Kidney epithelial cell (primary cell): ENCODE data around the gene KLF11. TPM values are rescaled to one million over a fixed set of nuclear protein-coding genes. Genes with fewer than 3 reads are reported as not detected.
"Not testable (repeated sequence)": the region's sequence is repeated elsewhere in the genome, so short reads cannot be mapped to it uniquely, and the experiment has no call there.

Experiments
- DNase-seq: peaks from one replicate; pipeline ENCODE4 v3.0.0-alpha.2; 2010; ENCODE audit warnings: low read depth
- H3K27me3 ChIP-seq: 2 replicates; pipeline ENCODE4 v1.6.0; 2011; ENCODE audit warnings: low read length; ENCODE audit not compliant: control insufficient read depth, insufficient read depth
- H3K36me3 ChIP-seq: 2 replicates; pipeline ENCODE4 v1.5.1; 2011; ENCODE audit warnings: low read length; ENCODE audit not compliant: control insufficient read depth, insufficient read depth
- H3K4me3 ChIP-seq: 2 replicates; pipeline ENCODE4 v1.5.1; 2011; ENCODE audit warnings: low read depth, mild to moderate bottlenecking, control low read depth, low read length
- CTCF ChIP-seq: IDR thresholded peaks from 2 replicates; pipeline ENCODE4 v1.5.1; 2011; ENCODE audit warnings: mild to moderate bottlenecking, moderate library complexity, low read length, control low read depth, inconsistent platforms; ENCODE audit not compliant: insufficient read depth, poor library complexity, severe bottlenecking
- total RNA-seq: library from RNA; depleted of rRNA; stranded (reverse); fragments of >200 nt; gene quantifications from 2 replicates; pipeline ENCODE4 v1.2.3, GENCODE V29; 2015

KLF11 gene
- total RNA-seq, 1 donor from 2014 or later = 15.4 TPM

- Histone ChIP-seq H3K4me3 (no peak overlapping the region), H3K27me3 (no peaks in the 10 kb centered on the region), H3K36me3 (no peaks in the 10 kb centered on the region)
- TF ChIP-seq CTCF = no peak
- DNase-seq = no peak
These were observed 35.9 kb upstream of the KLF11 start for GRCh38 chr2:10007435-10007834.

- Histone ChIP-seq H3K27me3 (no peaks in the 10 kb centered on the region), H3K36me3 (no peaks in the 10 kb centered on the region), H3K4me3 (no peak overlapping the region)
- DNase-seq = no peak
- TF ChIP-seq CTCF = no peak
These were observed 35.2 kb upstream of the KLF11 start for GRCh38 chr2:10007921-10008808.

DNA sequence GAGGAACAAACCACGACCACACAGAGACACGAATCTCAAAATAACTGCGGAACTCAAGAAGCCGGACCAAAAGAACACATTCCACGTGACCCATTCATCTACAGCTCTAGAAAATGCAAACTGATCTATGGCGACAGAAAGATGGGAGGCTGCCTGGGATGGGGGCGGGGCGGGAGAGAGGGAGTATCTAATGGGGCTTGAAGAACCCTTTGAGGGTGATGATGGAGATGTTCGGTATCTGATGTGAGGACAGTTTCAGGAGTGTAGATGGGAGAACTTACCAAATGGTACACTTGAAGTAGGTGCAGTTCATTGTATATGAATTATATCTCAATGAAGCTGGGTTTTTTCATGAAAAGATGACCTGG, 34.6 kb upstream of the KLF11 start:
- no peak for TF ChIP-seq CTCF
- H3K36me3 ChIP-seq = no peaks in the 10 kb centered on the region
- H3K4me3 ChIP-seq = no peak overlapping the region
- H3K27me3 ChIP-seq = no peaks in the 10 kb centered on the region
- no peak for DNase-seq

- H3K4me3 ChIP-seq = no peak overlapping the region
- no peak for TF ChIP-seq CTCF
- DNase-seq = no peak
- H3K36me3 ChIP-seq = no peaks in the 10 kb centered on the region
- no peaks in the 10 kb centered on the region for H3K27me3 ChIP-seq
These were observed 34.0 kb upstream of the KLF11 start for GRCh38 chr2:10009271-10009810.

- no peak for DNase-seq
- H3K4me3 ChIP-seq = no peak overlapping the region
- no peaks in the 10 kb centered on the region for H3K27me3 ChIP-seq
- no peaks in the 10 kb centered on the region for H3K36me3 ChIP-seq
- no peak for TF ChIP-seq CTCF
These were observed 33.3 kb upstream of the KLF11 start for GRCh38 chr2:10009811-10010781.

DNA sequence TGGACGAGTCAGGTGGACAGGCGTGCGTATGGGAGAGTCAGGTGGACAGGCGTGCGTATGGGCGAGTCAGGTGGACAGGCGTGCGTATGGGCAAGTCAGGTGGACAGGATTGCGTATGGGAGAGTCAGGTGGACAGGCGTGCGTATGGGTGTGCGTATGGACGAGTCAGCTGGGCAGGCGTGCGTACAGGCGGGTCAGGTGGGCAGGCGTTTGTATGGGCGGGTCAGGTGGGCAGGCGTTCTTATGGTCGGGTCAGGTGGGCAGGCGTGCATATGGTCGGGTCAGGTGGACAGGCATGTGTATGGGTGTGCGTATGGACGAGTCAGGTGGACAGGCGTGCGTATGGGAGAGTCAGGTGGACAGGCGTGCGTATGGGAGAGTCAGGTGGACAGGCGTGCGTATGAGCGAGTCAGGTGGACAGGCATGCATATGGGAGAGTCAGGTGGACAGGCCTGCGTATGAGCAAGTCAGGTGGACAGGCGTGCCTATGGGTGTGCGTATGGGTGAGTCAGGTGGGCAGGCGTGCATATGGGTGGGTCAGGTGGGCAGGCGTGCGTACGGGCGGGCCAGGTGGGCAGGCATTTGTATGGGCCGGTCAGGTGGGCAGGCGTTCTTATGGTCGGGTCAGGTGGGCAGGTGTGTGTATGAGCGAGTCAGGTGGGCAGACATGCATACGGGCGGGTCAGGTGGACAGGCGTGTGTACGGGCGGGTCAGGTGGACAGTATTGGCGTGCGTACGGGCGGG, 32.3 kb upstream of the KLF11 start:
- not testable (repeated sequence) for H3K27me3 ChIP-seq, H3K4me3 ChIP-seq, DNase-seq, H3K36me3 ChIP-seq

DNA sequence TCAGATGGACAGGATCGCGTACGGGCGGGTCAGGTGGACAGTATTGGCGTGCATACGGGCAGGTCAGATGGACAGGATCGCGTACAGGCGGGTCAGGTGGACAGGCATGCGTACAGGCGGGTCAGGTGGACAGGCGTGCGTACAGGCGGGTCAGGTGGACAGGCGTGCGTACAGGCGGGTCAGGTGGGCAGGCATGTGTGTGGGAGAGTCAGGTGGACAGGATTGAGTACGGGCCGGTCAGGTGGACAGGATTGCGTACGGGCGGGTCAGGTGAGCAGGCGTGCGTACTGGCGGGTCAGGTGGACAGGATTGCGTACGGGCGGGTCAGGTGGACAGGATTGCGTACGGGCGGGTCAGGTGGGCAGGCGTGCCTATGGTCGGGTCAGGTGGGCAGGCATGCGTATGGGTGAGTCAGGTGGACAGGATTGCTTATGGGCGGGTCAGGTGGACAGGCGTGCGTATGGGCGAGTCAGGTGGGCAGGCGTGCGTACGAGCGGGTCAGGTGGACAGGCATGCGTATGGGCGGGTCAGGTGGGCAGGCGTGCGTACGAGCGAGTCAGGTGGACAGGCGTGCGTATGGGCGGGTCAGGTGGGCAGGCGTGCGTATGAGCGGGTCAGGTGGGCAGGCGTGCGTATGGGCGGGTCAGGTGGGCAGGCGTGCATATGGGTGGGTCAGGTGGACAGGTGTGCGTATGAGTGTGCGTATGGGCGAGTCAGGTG, 31.6 kb upstream of the KLF11 start:
- H3K27me3 ChIP-seq, DNase-seq, H3K36me3 ChIP-seq, H3K4me3 ChIP-seq: not testable (repeated sequence)
